ENCODE measurements around the gene CTCF. TPM values are rescaled to one million over a fixed set of nuclear protein-coding genes. Genes with fewer than 3 reads are reported as not detected.

The CTCF gene
- total RNA-seq, 6 experiments from 2014 or later = 22.6 to 31.1 (median 29.4) TPM

GRCh38 chr16:67664258-67664657 is 101.9 kb downstream of the CTCF start:
- H3K4me1 Mint-ChIP-seq (ENCODE audit: low read depth) = peaks cover 17% of the 10 kb centered on the region
- TF ChIP-seq, protein P1, sequence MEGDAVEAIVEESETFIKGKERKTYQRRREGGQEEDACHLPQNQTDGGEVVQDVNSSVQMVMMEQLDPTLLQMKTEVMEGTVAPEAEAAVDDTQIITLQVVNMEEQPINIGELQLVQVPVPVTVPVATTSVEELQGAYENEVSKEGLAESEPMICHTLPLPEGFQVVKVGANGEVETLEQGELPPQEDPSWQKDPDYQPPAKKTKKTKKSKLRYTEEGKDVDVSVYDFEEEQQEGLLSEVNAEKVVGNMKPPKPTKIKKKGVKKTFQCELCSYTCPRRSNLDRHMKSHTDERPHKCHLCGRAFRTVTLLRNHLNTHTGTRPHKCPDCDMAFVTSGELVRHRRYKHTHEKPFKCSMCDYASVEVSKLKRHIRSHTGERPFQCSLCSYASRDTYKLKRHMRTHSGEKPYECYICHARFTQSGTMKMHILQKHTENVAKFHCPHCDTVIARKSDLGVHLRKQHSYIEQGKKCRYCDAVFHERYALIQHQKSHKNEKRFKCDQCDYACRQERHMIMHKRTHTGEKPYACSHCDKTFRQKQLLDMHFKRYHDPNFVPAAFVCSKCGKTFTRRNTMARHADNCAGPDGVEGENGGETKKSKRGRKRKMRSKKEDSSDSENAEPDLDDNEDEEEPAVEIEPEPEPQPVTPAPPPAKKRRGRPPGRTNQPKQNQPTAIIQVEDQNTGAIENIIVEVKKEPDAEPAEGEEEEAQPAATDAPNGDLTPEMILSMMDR (IDR thresholded peaks at IDR 0.05) = no peak
- H3K4me3 Mint-ChIP-seq = no peak overlapping the region
- peaks cover 7% of the 10 kb centered on the region; the same call in 1 of the 2 replicates for H3K27me3 Mint-ChIP-seq (ENCODE audit: insufficient read depth)
- H3K27ac Mint-ChIP-seq = no peak overlapping the region
- no peak for DNase-seq
- no peaks in the 10 kb centered on the region for H3K9me3 Mint-ChIP-seq
- H3K36me3 Mint-ChIP-seq (ENCODE audit: low read depth) = no peaks in the 10 kb centered on the region

DNA sequence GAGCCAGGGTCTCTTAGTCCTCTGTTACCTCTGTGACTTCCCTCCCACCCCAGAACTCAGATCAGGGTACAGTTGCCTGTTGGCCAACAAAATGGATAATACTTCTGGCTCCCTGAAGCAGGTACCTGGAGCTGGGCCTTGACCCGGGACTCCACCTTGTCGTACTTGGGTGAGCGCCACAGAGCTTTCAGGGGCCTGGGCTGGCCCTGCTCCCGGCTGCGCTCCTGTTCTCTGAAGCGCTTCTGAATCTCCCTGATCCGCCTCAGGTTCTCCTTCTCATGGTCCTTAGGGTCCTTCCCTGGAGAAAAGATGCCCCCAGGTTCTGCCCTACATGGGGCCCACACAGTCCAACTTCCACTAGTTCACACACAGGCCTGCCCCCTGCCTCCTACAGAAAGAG is 102.5 kb downstream of the CTCF start:
- Mint-ChIP-seq H3K4me3 (no peak overlapping the region), H3K27me3 (ENCODE audit: insufficient read depth) (peaks cover 7% of the 10 kb centered on the region; the same call in 1 of the 2 replicates), H3K4me1 (ENCODE audit: low read depth) (peaks cover 13% of the 10 kb centered on the region; the same call in 1 of the 2 replicates), H3K27ac (no peak overlapping the region; the same call in 1 of the 2 replicates), H3K36me3 (ENCODE audit: low read depth) (no peaks in the 10 kb centered on the region), H3K9me3 (no peaks in the 10 kb centered on the region)
- no peak for DNase-seq
- TF ChIP-seq, protein P1 (IDR thresholded peaks at IDR 0.05) = no peak

DNA sequence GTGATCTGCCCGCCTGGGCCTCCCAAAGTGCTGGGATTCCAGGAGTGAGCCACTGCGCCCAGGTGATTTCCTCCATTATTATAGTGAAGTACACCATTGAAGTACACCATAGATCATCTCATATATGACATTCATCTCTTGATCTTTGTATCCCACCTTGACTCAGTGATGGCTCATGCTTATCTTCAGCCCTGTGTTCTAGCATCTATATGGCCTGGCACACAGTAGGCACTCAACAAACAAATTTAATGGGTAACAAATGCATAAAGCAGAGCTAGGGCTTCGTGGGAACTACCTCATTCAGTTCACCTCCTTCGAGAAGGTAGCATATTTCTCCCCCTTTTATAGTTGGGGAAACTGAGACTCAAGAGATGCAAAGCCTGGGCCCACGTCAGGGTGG is 103.3 kb downstream of the CTCF start:
- H3K27ac Mint-ChIP-seq = peak overlapping the region; percentile 48
- DNase-seq = no peak

DNA sequence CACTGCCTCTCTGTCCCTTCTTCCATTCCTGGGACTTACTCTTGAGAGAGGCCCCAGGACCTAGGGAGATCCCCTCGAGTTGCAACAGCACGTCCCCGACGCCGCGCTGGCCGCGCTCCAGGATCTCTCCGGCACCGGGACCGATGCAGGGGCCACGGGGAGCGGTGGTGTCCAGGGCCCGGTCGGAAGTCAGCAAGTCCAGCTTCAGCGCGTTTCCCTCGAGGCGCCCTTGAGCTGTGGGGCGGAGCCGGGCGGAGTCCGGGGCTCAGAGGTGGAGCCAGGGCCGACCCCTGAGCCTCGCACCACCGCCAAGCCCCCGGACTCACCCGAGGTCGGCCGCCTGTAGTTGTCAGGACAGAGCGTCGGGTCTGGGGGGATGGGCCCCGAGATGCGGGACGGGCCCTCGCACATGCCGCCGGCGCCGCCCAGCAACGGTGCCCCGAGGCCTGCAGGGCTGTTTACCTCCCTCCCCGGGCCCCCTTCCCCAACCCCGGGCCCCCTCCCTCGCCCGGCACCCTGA is 103.8 kb downstream of the CTCF start:
- TF ChIP-seq, protein P1 (IDR thresholded peaks at IDR 0.05) = no peak
- Mint-ChIP-seq H3K4me3 (peak overlapping the region; percentile 81), H3K4me1 (ENCODE audit: low read depth) (peaks cover 13% of the 10 kb centered on the region; the same call in 1 of the 2 replicates), H3K27ac (peak overlapping the region; percentile 48), H3K9me3 (no peaks in the 10 kb centered on the region), H3K36me3 (ENCODE audit: low read depth) (no peaks in the 10 kb centered on the region), H3K27me3 (ENCODE audit: insufficient read depth) (peaks cover 7% of the 10 kb centered on the region; the same call in 1 of the 2 replicates)
- no peak for DNase-seq

More for the DNA sequence above, 103.3 kb downstream of the CTCF start:
- Mint-ChIP-seq H3K36me3 (ENCODE audit: low read depth) (no peaks in the 10 kb centered on the region), H3K9me3 (no peaks in the 10 kb centered on the region), H3K4me3 (peak overlapping the region; percentile 81), H3K27me3 (ENCODE audit: insufficient read depth) (peaks cover 7% of the 10 kb centered on the region; the same call in 1 of the 2 replicates), H3K4me1 (ENCODE audit: low read depth) (peaks cover 13% of the 10 kb centered on the region; the same call in 1 of the 2 replicates)
- TF ChIP-seq, protein P1 (IDR thresholded peaks at IDR 0.05) = no peak

DNA sequence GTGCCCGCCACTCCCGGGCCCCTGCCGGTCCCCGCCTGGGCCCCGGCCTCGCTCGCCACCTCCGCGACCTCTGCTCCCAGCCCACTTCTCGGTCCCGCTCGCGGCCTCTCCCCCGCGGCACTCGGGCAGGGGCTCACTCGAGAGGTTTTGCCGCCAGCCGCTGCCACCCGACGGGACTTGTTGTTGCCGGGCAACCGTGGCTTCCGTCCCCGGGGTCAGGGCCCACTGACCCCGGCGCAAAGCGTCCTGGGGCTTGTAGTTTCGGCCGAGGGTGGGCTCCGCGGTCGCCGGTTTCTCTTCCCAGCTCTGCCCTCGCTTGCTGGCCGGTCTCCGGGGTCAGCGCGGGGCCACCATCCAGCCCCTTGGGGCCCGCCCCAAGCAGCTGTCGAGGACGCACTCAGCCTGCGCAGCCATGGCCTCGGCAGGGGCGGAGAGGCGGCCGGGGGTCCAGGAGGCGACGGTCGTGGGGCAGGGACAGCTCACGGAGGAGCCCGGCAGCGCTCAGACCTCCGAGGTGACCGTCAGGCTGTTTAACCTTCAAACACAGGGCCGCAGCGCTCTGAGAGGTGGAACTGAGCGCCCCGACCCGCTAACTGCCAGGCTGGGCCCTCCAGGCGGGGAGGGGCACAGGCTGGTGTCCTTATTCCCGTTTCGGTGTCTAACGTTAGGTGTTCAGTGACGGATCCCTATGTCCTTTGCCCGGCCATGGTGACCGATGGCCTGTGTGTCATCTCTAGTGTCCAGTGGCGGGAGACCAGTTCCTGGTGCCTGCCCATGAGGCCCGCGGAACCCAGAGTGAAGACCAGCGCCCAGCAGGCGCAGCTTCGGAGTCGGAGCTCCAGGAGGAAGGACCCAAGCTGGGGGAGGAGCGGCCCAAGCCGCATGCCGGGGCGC is 104.5 kb downstream of the CTCF start, which contains the start of the genes C16orf86 and ENKD1:
C16orf86 (plus strand) TSS at position 256 of the 894 bp plus-strand sequence; CDS start at position 413, 157 bp downstream.
ENKD1 (minus strand) TSS at position 192 of the 894 bp plus-strand sequence. CDS start 308 bp downstream, outside the sequence.
- peaks cover 13% of the 10 kb centered on the region; the same call in 1 of the 2 replicates for H3K4me1 Mint-ChIP-seq (ENCODE audit: low read depth)
- peaks cover 7% of the 10 kb centered on the region; the same call in 1 of the 2 replicates for H3K27me3 Mint-ChIP-seq (ENCODE audit: insufficient read depth)
- TF ChIP-seq, protein P1 (IDR thresholded peaks at IDR 0.05) = no peak
- peak within 1 kb of the TSS; percentile 85 for H3K27ac Mint-ChIP-seq
- DNase-seq = peak; percentile 36
- H3K9me3 Mint-ChIP-seq = no peaks in the 10 kb centered on the region
- no peaks in the 10 kb centered on the region for H3K36me3 Mint-ChIP-seq (ENCODE audit: low read depth)
- H3K4me3 Mint-ChIP-seq = peak within 1 kb of the TSS; percentile 82

Data from HFFc6 (cell line).